HFF-Myc (cell line): ENCODE results near the gene PRIMPOL.

Source experiments
- DNase-seq: peaks from one replicate; pipeline ENCODE4 v3.0.0-alpha.2; 2011; ENCODE audit warnings: low read depth; ENCODE audit errors: extremely low read depth
- H3K4me3 ChIP-seq: replicated peaks from 2 replicates; pipeline ENCODE4 v1.5.1; 2011; ENCODE audit warnings: low read depth, mild to moderate bottlenecking, control low read depth, low read length
- CTCF ChIP-seq: IDR thresholded peaks from 2 replicates; pipeline ENCODE4 v1.5.1; 2012; ENCODE audit warnings: mild to moderate bottlenecking, low read depth, low read length, control low read depth; ENCODE audit errors: missing control alignments

PRIMPOL gene

GRCh38 chr4:184660978-184661377, 11.4 kb downstream of the PRIMPOL start:
- no peak for TF ChIP-seq CTCF
- DNase-seq, result no peak
- H3K4me3 ChIP-seq, result no peak overlapping the region

- H3K4me3 ChIP-seq, result no peak overlapping the region
- TF ChIP-seq CTCF, result no peak
These were observed 12.7 kb downstream of the PRIMPOL start for GRCh38 chr4:184662236-184662635.

GRCh38 chr4:184664445-184665210, 15.1 kb downstream of the PRIMPOL start:
- no peak for TF ChIP-seq CTCF
- DNase-seq, result no peak
- H3K4me3 ChIP-seq, result no peak overlapping the region

More at GRCh38 chr4:184662236-184662635, 12.7 kb downstream of the PRIMPOL start:
- DNase-seq, result no peak

- no peak for TF ChIP-seq CTCF
- DNase-seq, result no peak
- H3K4me3 ChIP-seq, result no peak overlapping the region
These were observed 17.1 kb downstream of the PRIMPOL start for GRCh38 chr4:184666670-184667069.

GRCh38 chr4:184668096-184668495, 18.6 kb downstream of the PRIMPOL start:
- no peak for DNase-seq
- H3K4me3 ChIP-seq, result no peak overlapping the region
- no peak for TF ChIP-seq CTCF

- no peak for TF ChIP-seq CTCF
- H3K4me3 ChIP-seq, result no peak overlapping the region
- no peak for DNase-seq
These were observed 19.1 kb downstream of the PRIMPOL start for GRCh38 chr4:184668511-184669114.
